NCI-H2029 treated with DMSO at 0.1 percent for 48 hours (cell line): ENCODE measurements around the gene ISY1.

Experiments used
- DNase-seq: peaks from one replicate; lab custom pipeline; 2025; lab: John Stamatoyannopoulos, UW

ISY1 gene

DNA sequence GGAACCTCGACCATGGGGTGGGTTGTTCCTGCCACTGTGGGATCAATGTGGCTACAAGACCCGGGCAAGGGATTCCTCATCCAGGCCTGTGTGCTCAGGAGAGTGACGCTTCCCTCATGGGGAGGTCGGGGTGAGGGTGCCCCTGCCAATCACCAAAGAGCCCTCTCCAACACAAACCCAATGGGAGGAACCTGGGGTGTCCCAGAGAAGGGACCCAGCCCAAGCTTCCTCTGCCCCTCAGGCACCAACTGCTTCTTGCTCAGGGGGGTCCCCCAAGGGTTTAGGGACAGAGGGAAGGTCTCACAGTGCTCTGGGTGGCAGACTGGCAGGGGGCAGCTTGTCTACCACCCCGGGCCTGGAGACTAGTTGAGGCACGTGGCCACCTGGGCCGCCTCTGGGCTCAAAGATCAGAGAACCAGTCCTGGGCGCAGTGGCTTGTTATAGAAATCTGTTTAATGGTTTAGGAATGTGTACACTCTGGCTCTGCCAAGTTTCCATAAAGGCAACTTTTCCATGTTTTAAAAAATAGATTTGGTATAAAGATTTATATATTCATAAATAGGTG, 73.6 kb downstream of the ISY1 start:
- no peak for DNase-seq

DNA sequence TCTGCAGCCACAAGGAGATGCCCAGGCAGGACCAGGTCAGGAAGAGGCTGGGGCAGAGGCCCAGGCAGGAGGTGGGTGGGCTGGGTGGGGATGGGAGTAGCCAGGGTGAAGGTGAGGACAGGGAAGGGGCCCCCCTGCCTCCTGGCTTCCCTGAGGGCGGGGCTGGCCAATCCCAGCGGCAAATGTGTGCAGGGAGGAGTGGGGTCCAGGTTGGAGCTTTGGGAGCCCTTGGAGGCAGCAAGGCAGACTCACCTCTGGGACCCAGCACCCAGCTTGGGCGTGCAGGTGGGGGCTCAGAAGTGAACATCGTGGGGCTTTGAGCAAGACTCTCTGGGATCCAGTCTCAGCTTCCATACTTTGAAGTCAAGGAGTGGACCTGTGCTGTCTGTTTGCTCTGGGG, 75.0 kb downstream of the ISY1 start:
- no peak for DNase-seq

DNA sequence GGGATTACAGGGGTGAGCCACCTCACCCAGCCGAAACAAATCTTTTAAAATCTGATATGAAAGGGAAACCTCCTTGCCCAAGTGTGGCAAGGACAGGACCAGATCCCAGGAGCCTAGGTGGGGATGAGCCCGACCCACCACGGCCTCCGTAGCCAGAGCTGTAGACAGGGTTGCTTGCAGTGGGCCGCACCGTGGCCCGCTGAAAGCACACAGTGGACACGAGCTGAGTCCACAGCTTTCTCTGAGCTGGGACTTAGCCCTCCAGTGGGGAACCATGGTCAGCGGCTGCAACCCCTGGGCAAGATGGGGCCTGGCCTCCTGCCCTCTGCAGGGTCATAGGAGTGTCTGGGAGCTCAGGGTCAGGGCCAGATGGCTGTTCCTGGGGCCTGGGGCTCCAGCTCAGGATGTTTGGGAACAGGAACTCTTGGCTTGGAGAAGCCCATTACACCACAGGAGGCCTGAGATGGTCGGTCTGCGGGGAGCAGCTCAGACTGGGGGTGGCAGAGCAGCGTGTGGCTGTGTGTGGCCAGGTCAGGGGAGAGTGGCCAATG, 75.6 kb downstream of the ISY1 start:
- DNase-seq, result no peak

DNA sequence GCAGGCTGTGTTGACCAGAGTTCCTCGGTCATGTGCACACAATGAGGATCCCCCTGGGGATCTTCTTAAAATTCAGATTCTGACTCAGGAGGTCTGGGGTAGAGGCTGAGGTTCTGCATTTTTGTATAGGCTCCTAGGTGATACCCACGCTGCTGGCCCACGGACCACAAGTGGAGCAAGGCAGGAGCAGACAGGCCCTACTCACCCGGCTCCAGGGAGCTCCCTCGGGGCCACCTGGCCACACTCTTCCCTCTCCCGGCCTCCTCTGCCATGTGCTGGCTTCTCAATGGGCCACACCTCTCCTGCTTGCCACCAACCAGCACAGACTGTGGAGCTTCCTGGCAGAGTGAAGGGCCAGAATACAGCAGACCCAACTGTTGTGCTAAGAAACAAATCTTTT, 76.4 kb downstream of the ISY1 start:
- DNase-seq, result no peak

DNA sequence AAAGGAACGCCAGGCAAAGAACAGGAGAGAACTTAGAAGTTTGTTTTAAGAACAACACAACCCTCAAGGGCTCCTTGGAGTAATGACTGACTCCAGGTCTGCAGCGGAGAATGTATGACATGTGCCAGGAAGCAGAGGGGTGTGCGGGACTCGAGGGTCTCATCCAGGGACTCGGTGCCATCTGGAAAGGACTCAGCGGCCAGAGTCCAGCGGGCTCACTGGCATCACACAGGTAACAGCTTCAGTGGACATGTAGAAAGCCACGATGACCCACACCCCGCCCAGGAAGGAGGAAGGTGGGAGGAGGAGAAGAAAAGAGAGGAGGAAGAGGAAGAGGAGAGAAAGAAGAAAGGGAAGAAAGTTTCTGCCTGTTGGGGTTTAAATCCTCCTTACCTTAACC, 78.8 kb downstream of the ISY1 start:
- DNase-seq, result no peak

DNA sequence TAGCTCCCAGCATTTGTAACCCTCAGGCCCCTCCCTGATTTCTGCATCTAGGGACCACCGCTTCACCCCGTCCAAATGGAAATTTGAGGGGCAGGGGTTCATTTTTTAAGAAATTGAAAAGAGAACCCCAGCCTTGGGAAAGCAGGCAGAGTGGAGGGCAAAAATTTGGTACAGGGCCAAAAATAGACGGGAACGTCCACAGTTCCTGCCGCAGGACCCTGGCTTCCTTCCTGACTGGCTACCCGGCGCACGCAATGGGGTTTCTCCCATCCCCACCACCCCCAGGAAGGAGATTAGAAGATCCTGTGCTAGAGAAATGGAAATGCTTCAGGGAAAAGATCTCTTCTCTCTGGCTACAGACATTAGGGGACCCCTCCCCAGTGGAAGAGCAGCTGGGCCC, 79.4 kb downstream of the ISY1 start:
- DNase-seq, result no peak

DNA sequence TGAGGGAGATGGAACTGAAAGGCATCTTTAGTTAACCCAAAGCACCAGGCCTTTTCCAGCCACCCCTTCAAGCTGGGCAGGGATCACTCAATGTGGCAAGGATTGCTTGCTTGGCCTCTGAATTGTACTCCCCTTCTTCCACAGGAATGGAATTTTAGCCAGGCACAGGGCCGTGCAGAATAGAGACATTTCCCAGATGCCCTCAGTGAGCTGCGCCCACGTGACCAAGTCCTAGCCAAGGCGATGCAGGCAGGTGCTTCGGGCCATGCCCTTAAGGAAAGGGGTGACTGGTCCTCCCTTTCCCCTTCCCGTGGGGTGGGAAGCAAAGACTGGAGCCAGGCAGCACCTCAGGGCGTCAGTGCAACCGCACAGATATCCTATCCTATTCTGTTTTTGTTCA, 82.4 kb downstream of the ISY1 start:
- no peak for DNase-seq
